Left kidney (tissue), 2 donors: Measurements from ENCODE around the gene MYPOP. TPM values are rescaled to one million over a fixed set of nuclear protein-coding genes. Genes with fewer than 3 reads are reported as not detected.
"Not testable (repeated sequence)": the region's sequence is repeated elsewhere in the genome, so short reads cannot be mapped to it uniquely, and the experiment has no call there.

Experiments
- DNase-seq: peaks from one replicate; pipeline ENCODE4 v3.0.0-alpha.2; 2013
- polyA plus RNA-seq: library from polyadenylated mRNA; unstranded; fragments of 120-200 nt; gene quantifications from one replicate; pipeline ENCODE4 v1.2.1, GENCODE V29; 2013; ENCODE audit not compliant: insufficient read length

MYPOP gene
- polyA plus RNA-seq, 1 donor = 4.0 TPM

- no peak for DNase-seq
Observed at GRCh38 chr19:45883881-45884681, 18.3 kb downstream of the MYPOP start.

- DNase-seq = no peak
Observed at GRCh38 chr19:45883586-45883880, 18.9 kb downstream of the MYPOP start.

GRCh38 chr19:45882652-45883585 lies 19.5 kb downstream of the MYPOP start:
- no peak for DNase-seq

- no peak for DNase-seq
Observed at GRCh38 chr19:45881909-45882528, 20.4 kb downstream of the MYPOP start.

GRCh38 chr19:45881082-45881908 lies 21.1 kb downstream of the MYPOP start:
- no peak for DNase-seq

- no peak for DNase-seq
Observed at GRCh38 chr19:45879971-45880370, 22.4 kb downstream of the MYPOP start.

- DNase-seq = no peak
Observed at GRCh38 chr19:45879055-45879454, 23.4 kb downstream of the MYPOP start.

GRCh38 chr19:45878043-45878794 lies 24.2 kb downstream of the MYPOP start:
- no peak for DNase-seq

GRCh38 chr19:45876411-45877197 lies 25.8 kb downstream of the MYPOP start:
- no peak for DNase-seq

GRCh38 chr19:45876161-45876410 lies 26.3 kb downstream of the MYPOP start:
- no peak for DNase-seq

GRCh38 chr19:45874620-45874966 lies 27.8 kb downstream of the MYPOP start:
- no peak for DNase-seq

GRCh38 chr19:45873219-45873772 lies 29.1 kb downstream of the MYPOP start:
- no peak for DNase-seq

- DNase-seq = no peak
Observed at GRCh38 chr19:45872095-45872919, 30.1 kb downstream of the MYPOP start.

GRCh38 chr19:45870798-45871197 lies 31.6 kb downstream of the MYPOP start:
- DNase-seq = no peak

- DNase-seq = not testable (repeated sequence)
Observed at GRCh38 chr19:45867241-45867640, 35.2 kb downstream of the MYPOP start.

- no peak for DNase-seq
Observed at GRCh38 chr19:45866400-45867176, 35.8 kb downstream of the MYPOP start.

GRCh38 chr19:45865269-45865948 lies 37.0 kb downstream of the MYPOP start:
- no peak for DNase-seq

- DNase-seq = no peak
Observed at GRCh38 chr19:45864629-45865082, 37.8 kb downstream of the MYPOP start.
